Camera-type eye (tissue), 1 donor: ENCODE data around the gene PLK1. TPM values are rescaled to one million over a fixed set of nuclear protein-coding genes. Genes with fewer than 3 reads are reported as not detected.

Source experiments
- total RNA-seq: library from RNA; depleted of rRNA; stranded (reverse); fragments of >200 nt; gene quantifications from one replicate; pipeline ENCODE4 v1.2.3, GENCODE V29; 2014

The PLK1 gene
- total RNA-seq, result 9.0 TPM

DNA sequence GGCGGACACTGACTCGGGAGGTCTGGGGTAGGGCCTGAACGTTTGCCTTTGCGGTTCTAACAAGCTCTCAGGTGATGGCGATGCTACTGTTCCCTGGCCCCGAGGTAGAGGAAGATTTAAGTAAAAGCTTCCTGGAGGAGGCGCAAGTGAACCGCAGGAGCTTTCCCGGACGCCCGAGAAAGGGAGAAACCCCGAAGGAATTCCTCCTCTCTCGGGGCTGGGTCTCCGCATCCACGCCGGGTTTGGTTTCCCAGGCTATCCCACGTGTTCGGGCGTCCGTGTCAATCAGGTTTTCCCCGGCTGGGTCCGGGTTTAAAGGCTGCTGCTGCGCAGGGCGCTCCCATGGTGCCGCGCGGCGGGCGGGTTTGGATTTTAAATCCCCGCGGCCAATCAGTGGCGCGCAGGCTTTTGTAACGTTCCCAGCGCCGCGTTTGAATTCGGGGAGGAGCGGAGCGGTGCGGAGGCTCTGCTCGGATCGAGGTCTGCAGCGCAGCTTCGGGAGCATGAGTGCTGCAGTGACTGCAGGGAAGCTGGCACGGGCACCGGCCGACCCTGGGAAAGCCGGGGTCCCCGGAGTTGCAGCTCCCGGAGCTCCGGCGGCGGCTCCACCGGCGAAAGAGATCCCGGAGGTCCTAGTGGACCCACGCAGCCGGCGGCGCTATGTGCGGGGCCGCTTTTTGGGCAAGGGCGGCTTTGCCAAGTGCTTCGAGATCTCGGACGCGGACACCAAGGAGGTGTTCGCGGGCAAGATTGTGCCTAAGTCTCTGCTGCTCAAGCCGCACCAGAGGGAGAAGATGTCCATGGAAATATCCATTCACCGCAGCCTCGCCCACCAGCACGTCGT is at the start of gene PLK1:
Gene PLK1 (plus strand): TSS at position 460 of the 844 bp plus-strand sequence. CDS start 44 bp downstream, at position 504.

DNA sequence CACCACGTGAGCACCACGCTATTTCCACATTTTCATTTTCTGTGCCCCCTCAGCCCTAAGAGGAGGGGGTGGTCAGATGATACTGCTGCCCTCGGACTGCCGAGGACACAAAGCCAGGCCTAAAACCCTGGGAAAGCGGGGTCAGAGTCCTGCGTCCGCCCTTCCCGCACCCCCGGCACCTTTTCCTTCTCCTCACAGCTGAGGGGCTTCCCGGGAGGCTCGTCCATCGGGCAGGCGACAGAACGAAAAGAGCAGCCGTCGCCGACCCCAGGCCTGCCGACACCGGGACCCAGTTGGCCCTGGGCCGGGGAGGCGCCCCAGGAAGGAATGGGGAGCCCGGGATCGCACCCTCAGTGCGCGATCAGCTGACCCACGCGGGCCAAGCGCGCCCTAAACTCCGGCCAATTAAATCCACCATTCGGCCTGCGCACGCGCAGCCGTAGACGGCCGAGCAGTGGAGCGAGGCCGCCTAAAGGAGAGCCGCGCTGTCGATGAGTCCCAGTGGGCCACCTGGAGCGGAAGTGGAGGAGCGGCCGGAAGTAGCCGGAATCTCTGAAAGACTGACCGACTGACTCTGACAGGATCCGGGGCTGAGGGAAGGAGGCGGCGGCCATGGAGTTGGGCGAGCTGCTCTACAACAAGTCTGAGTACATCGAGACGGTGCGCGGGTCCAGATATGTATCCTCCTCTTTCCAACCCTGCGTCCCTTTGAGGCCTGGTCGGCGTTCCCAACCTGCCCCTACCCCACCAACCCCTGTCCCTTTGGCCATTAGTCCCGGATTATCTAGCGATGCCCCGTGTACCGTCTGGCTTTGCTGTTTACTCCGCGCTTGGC is 37.5 kb upstream of the PLK1 start, which contains the start of the genes DCTN5 and PALB2:
Gene DCTN5 (plus strand): TSS at position 536 of the 835 bp plus-strand sequence. CDS start 77 bp downstream, at position 613.
Gene PALB2 (minus strand): TSS at position 380 of the 835 bp plus-strand sequence. CDS start 153 bp downstream, at position 227.

DNA sequence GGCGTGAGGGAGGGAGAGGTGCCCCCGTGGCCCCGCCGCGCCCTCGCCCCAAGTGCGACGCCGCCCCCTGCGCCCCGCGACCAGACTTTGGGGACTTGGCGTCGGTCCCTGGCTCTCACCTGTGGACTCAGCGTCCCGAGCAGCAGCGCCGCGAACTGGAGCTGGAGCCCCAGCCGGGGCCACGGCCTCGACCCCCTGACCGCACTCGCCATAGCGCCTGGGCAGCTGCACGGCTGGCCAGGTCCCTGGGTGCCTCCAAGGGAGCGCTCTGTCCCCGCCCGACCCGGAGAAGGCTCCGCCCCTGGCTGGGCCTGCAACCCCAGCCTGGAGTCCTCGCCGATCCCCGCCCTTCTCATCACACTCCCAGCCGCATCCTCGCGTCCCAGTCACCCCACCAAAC is 34.3 kb downstream of the PLK1 start, which contains the start of gene ERN2:
Gene ERN2 (minus strand): TSS at position 247 of the 400 bp plus-strand sequence. CDS start 35 bp downstream, at position 212.

Other genes starting within 250 kb of the PLK1 start
- gene COG7, start 225.7 kb upstream of the PLK1 start, total RNA-seq, result 41.7 TPM
- gene GGA2, start 168.4 kb upstream of the PLK1 start, total RNA-seq, result 163 TPM
- gene EARS2, start 121.5 kb upstream of the PLK1 start, total RNA-seq, result 32.5 TPM
- 157 TPM for gene UBFD1, start 121.2 kb upstream of the PLK1 start, total RNA-seq
- 41.3 TPM for gene NDUFAB1, start 82.6 kb upstream of the PLK1 start, total RNA-seq
- 15.6 TPM for gene PALB2, start 37.6 kb upstream of the PLK1 start, total RNA-seq
- gene DCTN5, start 37.4 kb upstream of the PLK1 start, total RNA-seq, result 69.8 TPM
- gene ERN2, start 34.3 kb downstream of the PLK1 start, total RNA-seq, result 0.38 TPM
- 0.49 TPM for gene CHP2, start 76.1 kb downstream of the PLK1 start, total RNA-seq
- 32.5 TPM for gene PRKCB, start 157.1 kb downstream of the PLK1 start, total RNA-seq